ENCODE data around the gene PSG7. TPM values are rescaled to one million over a fixed set of nuclear protein-coding genes. Genes with fewer than 3 reads are reported as not detected.
"Not testable (repeated sequence)": the region's sequence is repeated elsewhere in the genome, so short reads cannot be mapped to it uniquely, and the experiment has no call there.

Gene PSG7
- total RNA-seq, 1 donor from 2014 or later, result not detected

GRCh38 chr19:42911731-42912130, 25.3 kb downstream of the PSG7 start:
- H3K36me3 ChIP-seq; intact Hi-C loops (cut with micrococcal nuclease); H3K27me3 ChIP-seq (ENCODE audit: low read depth); H3K4me1 ChIP-seq; DNase-seq; H3K27ac ChIP-seq (replicated peaks); H3K9me3 ChIP-seq (replicated peaks); H3K4me3 ChIP-seq: not testable (repeated sequence)

GRCh38 chr19:42906162-42906561, 30.8 kb downstream of the PSG7 start:
- H3K4me3 ChIP-seq; H3K9me3 ChIP-seq (replicated peaks); H3K36me3 ChIP-seq; H3K27ac ChIP-seq (replicated peaks); H3K4me1 ChIP-seq; DNase-seq; intact Hi-C loops (cut with micrococcal nuclease): not testable (repeated sequence)
- peaks cover 46% of the 10 kb centered on the region for H3K27me3 ChIP-seq (ENCODE audit: low read depth)

- H3K36me3 ChIP-seq; H3K9me3 ChIP-seq (replicated peaks); H3K4me3 ChIP-seq; H3K27ac ChIP-seq (replicated peaks); intact Hi-C loops (cut with micrococcal nuclease); H3K4me1 ChIP-seq; DNase-seq: not testable (repeated sequence)
- peaks cover 62% of the 10 kb centered on the region for H3K27me3 ChIP-seq (ENCODE audit: low read depth)
These were observed 36.4 kb downstream of the PSG7 start for GRCh38 chr19:42900561-42900960.

GRCh38 chr19:42899674-42900073, 37.3 kb downstream of the PSG7 start:
- peaks cover 56% of the 10 kb centered on the region for H3K27me3 ChIP-seq (ENCODE audit: low read depth)
- H3K27ac ChIP-seq (replicated peaks); H3K9me3 ChIP-seq (replicated peaks); H3K4me3 ChIP-seq; DNase-seq; intact Hi-C loops (cut with micrococcal nuclease); H3K36me3 ChIP-seq; H3K4me1 ChIP-seq: not testable (repeated sequence)

- DNase-seq; H3K4me3 ChIP-seq; H3K27ac ChIP-seq (replicated peaks); H3K36me3 ChIP-seq; intact Hi-C loops (cut with micrococcal nuclease); H3K4me1 ChIP-seq: not testable (repeated sequence)
- H3K27me3 ChIP-seq (ENCODE audit: low read depth), result peaks cover 54% of the 10 kb centered on the region
- peaks cover 11% of the 10 kb centered on the region for H3K9me3 ChIP-seq (replicated peaks)
These were observed 37.9 kb downstream of the PSG7 start for GRCh38 chr19:42899110-42899509.

- H3K36me3 ChIP-seq; H3K4me1 ChIP-seq; DNase-seq; H3K4me3 ChIP-seq; H3K27ac ChIP-seq (replicated peaks); intact Hi-C loops (cut with micrococcal nuclease): not testable (repeated sequence)
- Histone ChIP-seq H3K9me3 (replicated peaks) (peaks cover 16% of the 10 kb centered on the region), H3K27me3 (ENCODE audit: low read depth) (peaks cover 50% of the 10 kb centered on the region)
These were observed 38.4 kb downstream of the PSG7 start for GRCh38 chr19:42898656-42899055.

- DNase-seq; H3K4me3 ChIP-seq; intact Hi-C loops (cut with micrococcal nuclease); H3K4me1 ChIP-seq; H3K36me3 ChIP-seq; H3K27ac ChIP-seq (replicated peaks): not testable (repeated sequence)
- Histone ChIP-seq H3K27me3 (ENCODE audit: low read depth) (peaks cover 42% of the 10 kb centered on the region), H3K9me3 (replicated peaks) (peaks cover 24% of the 10 kb centered on the region)
These were observed 39.3 kb downstream of the PSG7 start for GRCh38 chr19:42897729-42898128.

GRCh38 chr19:42890446-42890845, 46.6 kb downstream of the PSG7 start:
- DNase-seq; H3K27ac ChIP-seq (replicated peaks); intact Hi-C loops (cut with micrococcal nuclease); H3K36me3 ChIP-seq; H3K4me1 ChIP-seq; H3K4me3 ChIP-seq: not testable (repeated sequence)
- peaks cover 31% of the 10 kb centered on the region for H3K9me3 ChIP-seq (replicated peaks)
- peaks cover 21% of the 10 kb centered on the region for H3K27me3 ChIP-seq (ENCODE audit: low read depth)

- H3K4me3 ChIP-seq; H3K4me1 ChIP-seq; intact Hi-C loops (cut with micrococcal nuclease); H3K27ac ChIP-seq (replicated peaks); H3K36me3 ChIP-seq; DNase-seq: not testable (repeated sequence)
- Histone ChIP-seq H3K27me3 (ENCODE audit: low read depth) (peaks cover 38% of the 10 kb centered on the region), H3K9me3 (replicated peaks) (peaks cover 18% of the 10 kb centered on the region)
These were observed 49.0 kb downstream of the PSG7 start for GRCh38 chr19:42887876-42888445.

- H3K27ac ChIP-seq (replicated peaks); H3K4me3 ChIP-seq; H3K9me3 ChIP-seq (replicated peaks); H3K4me1 ChIP-seq; H3K36me3 ChIP-seq; intact Hi-C loops (cut with micrococcal nuclease); DNase-seq: not testable (repeated sequence)
- peaks cover 43% of the 10 kb centered on the region for H3K27me3 ChIP-seq (ENCODE audit: low read depth)
These were observed 54.3 kb downstream of the PSG7 start for GRCh38 chr19:42882730-42883129.

GRCh38 chr19:42882010-42882409, 55.0 kb downstream of the PSG7 start:
- H3K27ac ChIP-seq (replicated peaks); H3K36me3 ChIP-seq; H3K4me3 ChIP-seq; H3K4me1 ChIP-seq; intact Hi-C loops (cut with micrococcal nuclease); DNase-seq; H3K9me3 ChIP-seq (replicated peaks): not testable (repeated sequence)
- H3K27me3 ChIP-seq (ENCODE audit: low read depth), result peaks cover 37% of the 10 kb centered on the region

Data from left ventricle myocardium inferior (tissue), 1 donor.